Colonic mucosa (tissue), 4 donors: ENCODE data around the gene ARHGAP32. TPM values are rescaled to one million over a fixed set of nuclear protein-coding genes. Genes with fewer than 3 reads are reported as not detected.
A peak's percentile ranks its signal among the peaks of the same experiment; 100 is the strongest.

Source experiments
- DNase-seq: peaks from one replicate; pipeline ENCODE4 v3.0.0-alpha.2; 2020
- H3K27ac ChIP-seq: fragments of 200-600 bp; one replicate; pipeline ENCODE4 v1.8.0; 2021
- H3K27me3 ChIP-seq: fragments of 200-600 bp; one replicate; pipeline ENCODE4 v1.8.0; 2021
- H3K36me3 ChIP-seq: fragments of 200-600 bp; one replicate; pipeline ENCODE4 v1.8.0; 2021
- H3K4me1 ChIP-seq: fragments of 200-600 bp; one replicate; pipeline ENCODE4 v1.8.0; 2021; ENCODE audit warnings: mild to moderate bottlenecking
- H3K4me3 ChIP-seq: fragments of 200-600 bp; one replicate; pipeline ENCODE4 v1.8.0; 2021
- H3K9ac ChIP-seq, 2 donors: one replicate each; pipeline ENCODE4 v1.7.0; 2013; ENCODE audit warnings: control low read depth in 2 of 2, low read depth in 2 of 2, low read length in 2 of 2
- H3K9me3 ChIP-seq: fragments of 200-600 bp; one replicate; pipeline ENCODE4 v1.8.0; 2021
- intact Hi-C: fragments of 100-400 bp; cut with DNase I; formaldehyde crosslinking; loops from one replicate; pipeline ENCODE4 v1.14.1; 2022
- total RNA-seq, 2 donors: library from RNA; stranded (reverse); fragmentation: NEBNext Ultra II Directional in 1 of 2; extraction: Animal tissue kit (Norgen Biotek cat#: 25700) in 1 of 2; gene quantifications; one replicate each; pipeline ENCODE4 v1.2.1, GENCODE V29; 2021
- TF ChIP-seq, protein P1 (sequence below): fragments of 200-600 bp; IDR thresholded peaks from one replicate; pipeline ENCODE4 v1.8.0; 2022; ENCODE audit warnings: antibody characterized with exemption, mild to moderate bottlenecking
- donor health status: healthy.
- donor health status: DM: no; HTN: no; CAD: no.
- donor health status: DM: no; HTN: no; CAD: no.

Gene ARHGAP32
- total RNA-seq, 2 donors from 2014 or later = 52.6 to 65.7 TPM

DNA sequence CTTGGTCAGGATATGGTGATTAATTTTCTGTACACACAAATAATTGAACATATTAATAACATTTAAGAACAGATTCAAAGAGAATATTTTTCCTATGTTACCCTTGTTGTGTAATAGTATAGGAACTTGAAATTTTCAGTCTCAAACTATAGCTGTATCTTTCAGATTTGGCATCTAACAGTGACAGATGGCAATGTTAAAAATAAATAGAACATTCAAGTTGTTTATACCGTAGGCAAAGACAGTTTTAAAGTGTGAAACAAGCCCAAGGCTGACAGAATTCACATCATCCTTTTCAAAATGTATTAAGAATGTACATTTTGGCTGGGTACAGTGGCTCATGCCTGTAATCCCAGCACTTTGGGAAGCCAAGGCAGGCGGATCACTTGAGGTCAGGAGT lies 156.9 kb downstream of the ARHGAP32 start:
- H3K9me3 ChIP-seq = no peaks in the 10 kb centered on the region
- no peak overlapping the region for H3K27ac ChIP-seq
- no peaks in the 10 kb centered on the region for H3K4me1 ChIP-seq
- no peaks in the 10 kb centered on the region for H3K36me3 ChIP-seq
- no peaks in the 10 kb centered on the region for H3K27me3 ChIP-seq
- intact Hi-C loops = no loop called here
- DNase-seq = no peak
- TF ChIP-seq, protein P1, sequence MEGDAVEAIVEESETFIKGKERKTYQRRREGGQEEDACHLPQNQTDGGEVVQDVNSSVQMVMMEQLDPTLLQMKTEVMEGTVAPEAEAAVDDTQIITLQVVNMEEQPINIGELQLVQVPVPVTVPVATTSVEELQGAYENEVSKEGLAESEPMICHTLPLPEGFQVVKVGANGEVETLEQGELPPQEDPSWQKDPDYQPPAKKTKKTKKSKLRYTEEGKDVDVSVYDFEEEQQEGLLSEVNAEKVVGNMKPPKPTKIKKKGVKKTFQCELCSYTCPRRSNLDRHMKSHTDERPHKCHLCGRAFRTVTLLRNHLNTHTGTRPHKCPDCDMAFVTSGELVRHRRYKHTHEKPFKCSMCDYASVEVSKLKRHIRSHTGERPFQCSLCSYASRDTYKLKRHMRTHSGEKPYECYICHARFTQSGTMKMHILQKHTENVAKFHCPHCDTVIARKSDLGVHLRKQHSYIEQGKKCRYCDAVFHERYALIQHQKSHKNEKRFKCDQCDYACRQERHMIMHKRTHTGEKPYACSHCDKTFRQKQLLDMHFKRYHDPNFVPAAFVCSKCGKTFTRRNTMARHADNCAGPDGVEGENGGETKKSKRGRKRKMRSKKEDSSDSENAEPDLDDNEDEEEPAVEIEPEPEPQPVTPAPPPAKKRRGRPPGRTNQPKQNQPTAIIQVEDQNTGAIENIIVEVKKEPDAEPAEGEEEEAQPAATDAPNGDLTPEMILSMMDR = no peak
- H3K9ac ChIP-seq = no peak overlapping the region
- H3K4me3 ChIP-seq = no peak overlapping the region

DNA sequence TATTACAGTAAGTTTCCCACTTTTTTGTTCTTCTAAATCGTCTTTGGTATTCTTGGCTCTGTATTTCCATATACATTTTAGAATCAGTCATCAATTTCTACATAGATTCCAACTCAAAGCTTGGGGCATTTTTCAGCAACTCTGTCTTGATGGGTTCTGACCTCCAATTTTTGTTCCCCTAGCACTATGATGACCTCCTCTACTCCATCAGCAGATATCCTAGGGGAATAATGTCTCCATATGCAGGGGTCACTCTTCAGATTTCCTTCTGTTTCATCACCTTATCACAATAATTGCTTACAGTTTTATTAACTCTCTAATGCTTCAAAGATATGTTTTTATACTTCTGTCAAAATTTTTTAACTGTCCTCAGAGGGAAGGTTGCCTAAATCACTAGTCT lies 158.1 kb downstream of the ARHGAP32 start:
- no peaks in the 10 kb centered on the region for H3K36me3 ChIP-seq
- intact Hi-C loops = no loop called here
- no peaks in the 10 kb centered on the region for H3K9me3 ChIP-seq
- no peak overlapping the region for H3K4me3 ChIP-seq
- no peaks in the 10 kb centered on the region for H3K4me1 ChIP-seq
- H3K27ac ChIP-seq = no peak overlapping the region
- H3K27me3 ChIP-seq = no peaks in the 10 kb centered on the region
- no peak for DNase-seq
- TF ChIP-seq, protein P1 = no peak
- H3K9ac ChIP-seq = no peak overlapping the region

DNA sequence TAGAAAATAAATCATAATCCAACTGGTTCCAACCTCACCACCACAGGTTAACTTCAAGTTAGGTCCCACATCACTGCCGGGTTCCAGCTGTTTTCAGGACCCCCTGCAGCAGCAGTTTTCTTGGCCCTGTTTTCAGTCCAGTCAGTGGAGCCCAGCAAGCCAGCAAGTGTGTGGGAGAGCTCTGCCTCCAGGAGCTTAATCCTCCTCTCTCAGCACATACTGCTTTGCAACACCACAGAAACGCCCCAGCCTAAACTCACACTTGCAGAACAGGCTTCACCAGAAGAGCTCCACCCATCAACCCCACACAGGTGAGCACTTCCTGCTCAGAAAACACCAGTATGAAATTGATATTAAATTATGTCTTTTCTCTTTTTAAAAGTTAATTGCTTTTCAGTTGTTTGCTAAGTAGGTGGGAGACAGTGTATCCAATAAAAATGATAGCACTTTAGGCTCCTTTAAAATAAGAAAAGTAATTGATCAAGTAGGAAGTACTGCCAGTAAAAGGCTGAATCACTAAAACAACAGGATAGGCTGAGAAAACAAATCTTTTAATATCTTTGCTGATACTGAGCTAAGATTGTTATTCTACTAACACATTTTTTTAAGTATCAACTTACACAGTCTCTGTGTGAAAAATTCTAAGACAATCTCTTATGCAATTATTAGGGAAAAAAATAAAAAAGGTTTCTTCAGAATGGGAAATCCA lies 168.0 kb downstream of the ARHGAP32 start:
- peak overlapping the region; percentile 39 for H3K27ac ChIP-seq
- H3K27me3 ChIP-seq = no peaks in the 10 kb centered on the region
- no peaks in the 10 kb centered on the region for H3K4me1 ChIP-seq
- TF ChIP-seq, protein P1 = no peak
- peak overlapping the region; percentile 38 to 82 for H3K9ac ChIP-seq
- H3K9me3 ChIP-seq = no peaks in the 10 kb centered on the region
- intact Hi-C loops = no loop called here
- DNase-seq = peak; percentile 91
- no peaks in the 10 kb centered on the region for H3K36me3 ChIP-seq
- peak overlapping the region; percentile 29 for H3K4me3 ChIP-seq

DNA sequence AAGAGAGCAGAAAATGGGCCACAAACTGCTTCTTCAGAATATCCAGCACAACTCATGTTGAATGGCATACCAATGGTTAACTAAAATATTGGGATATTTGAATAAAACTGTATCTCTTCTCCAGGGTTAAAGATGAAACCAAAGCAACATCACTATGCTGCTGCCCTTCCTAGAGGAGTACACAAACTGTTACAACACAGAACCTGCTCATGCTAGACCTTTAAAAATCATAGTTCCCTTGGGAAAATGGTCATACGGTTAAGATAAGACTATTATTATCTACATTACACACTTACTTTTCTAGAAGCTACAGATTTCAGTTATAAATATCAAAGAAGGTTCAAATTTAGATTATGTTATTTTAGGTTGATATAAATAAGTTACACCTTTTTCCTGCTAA lies 170.8 kb downstream of the ARHGAP32 start:
- H3K4me1 ChIP-seq = no peaks in the 10 kb centered on the region
- peak overlapping the region; percentile 29 for H3K4me3 ChIP-seq
- no peaks in the 10 kb centered on the region for H3K9me3 ChIP-seq
- TF ChIP-seq, protein P1 = no peak
- DNase-seq = no peak
- intact Hi-C loops = no loop called here
- peak overlapping the region; percentile 23 for H3K27ac ChIP-seq
- no peaks in the 10 kb centered on the region for H3K36me3 ChIP-seq
- H3K9ac ChIP-seq = peak overlapping the region in 1 of 2 donors; percentile 56
- H3K27me3 ChIP-seq = no peaks in the 10 kb centered on the region

DNA sequence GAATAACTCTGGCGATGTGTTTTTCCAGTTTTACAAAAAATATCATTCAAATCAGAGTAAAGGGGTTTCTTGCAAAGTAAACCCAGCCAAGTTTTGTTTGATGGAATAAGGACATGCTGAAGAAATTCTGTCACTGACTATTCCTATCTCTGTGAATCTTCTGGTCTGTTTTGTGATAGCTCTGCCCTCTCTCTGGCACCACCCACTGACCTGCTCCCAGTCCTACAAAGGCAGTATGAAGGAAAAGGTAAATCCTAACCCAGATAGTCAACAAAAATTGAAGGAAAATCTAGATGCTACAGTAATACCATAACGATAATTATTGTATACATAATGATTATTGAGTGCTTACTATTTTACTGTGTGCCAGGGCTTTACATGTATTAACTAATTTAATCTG lies 173.1 kb downstream of the ARHGAP32 start:
- Histone ChIP-seq H3K27me3 (no peaks in the 10 kb centered on the region), H3K36me3 (no peaks in the 10 kb centered on the region), H3K9me3 (no peaks in the 10 kb centered on the region), H3K4me1 (no peaks in the 10 kb centered on the region), H3K9ac (no peak overlapping the region), H3K27ac (peak overlapping the region; percentile 55), H3K4me3 (no peak overlapping the region)
- peak; percentile 60 for DNase-seq
- intact Hi-C loops = no loop called here
- TF ChIP-seq, protein P1 = no peak
